Activated T-helper 2 cell treated with anti-CD3 and anti-CD28 coated beads, Interferon-gamma antibody, Interleukin-2, Interleukin-4, amounts not matched to agents 10 μg/mL and 5 μg/mL and 100 μg/mL, durations not matched to agents 14 hours and 24 hours and 36 hours (primary cell): ENCODE results near the gene HBE1. TPM values are rescaled to one million over a fixed set of nuclear protein-coding genes. Genes with fewer than 3 reads are reported as not detected.

ENCODE experiments used
- DNase-seq: peaks from one replicate; pipeline ENCODE4 v3.0.0; 2021; ENCODE audit warnings: low spot score
- H3K27ac Mint-ChIP-seq: one replicate; pipeline ENCODE4 v1.8.0; 2021; ENCODE audit warnings: mixed read lengths
- H3K27me3 Mint-ChIP-seq: one replicate; pipeline ENCODE4 v1.8.0; 2021; ENCODE audit warnings: low read depth, mixed read lengths
- H3K36me3 Mint-ChIP-seq: one replicate; pipeline ENCODE4 v1.8.0; 2021; ENCODE audit warnings: low read depth, mixed read lengths
- H3K4me1 Mint-ChIP-seq: one replicate; pipeline ENCODE4 v1.8.0; 2021; ENCODE audit warnings: low read depth, mixed read lengths
- H3K4me3 Mint-ChIP-seq: one replicate; pipeline ENCODE4 v1.8.0; 2021; ENCODE audit warnings: low read depth, mild to moderate bottlenecking, moderate library complexity, mixed read lengths
- H3K9me3 Mint-ChIP-seq: one replicate; pipeline ENCODE4 v1.8.0; 2021; ENCODE audit warnings: mixed read lengths
- intact Hi-C: fragments of 100-400 bp; cut with micrococcal nuclease; formaldehyde crosslinking; loops from one replicate; pipeline ENCODE4 v1.15.1; 2023
- total RNA-seq: library from RNA; stranded (reverse); gene quantifications from 2 replicates; pipeline ENCODE4 v1.2.3, GENCODE V29; 2022

The HBE1 gene
- total RNA-seq, 1 donor from 2014 or later: not detected

DNA sequence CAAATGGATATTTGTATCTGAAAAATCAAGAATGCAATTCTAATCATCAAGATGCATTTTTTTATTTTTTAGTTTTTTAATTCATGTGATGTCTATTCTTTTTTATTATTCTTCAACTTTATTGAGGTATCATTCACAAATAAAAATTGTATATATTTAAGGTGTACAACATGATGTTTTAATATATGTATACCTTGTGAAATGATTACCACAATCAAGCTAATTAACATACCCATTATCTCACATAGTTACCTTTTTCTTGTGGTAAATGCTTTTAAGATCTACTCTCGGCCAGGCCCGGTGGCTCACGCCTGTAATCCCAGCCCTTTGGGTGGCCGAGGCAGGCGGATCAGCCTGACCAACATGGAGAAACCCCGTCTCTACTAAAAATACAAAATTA is 46.6 kb downstream of the HBE1 start:
- no peak for DNase-seq
- intact Hi-C loops: no loop called here
- peaks cover 3% of the 10 kb centered on the region for H3K9me3 Mint-ChIP-seq
- H3K4me3 Mint-ChIP-seq: no peak overlapping the region
- H3K36me3 Mint-ChIP-seq: no peaks in the 10 kb centered on the region
- no peaks in the 10 kb centered on the region for H3K4me1 Mint-ChIP-seq
- H3K27ac Mint-ChIP-seq: no peak overlapping the region
- H3K27me3 Mint-ChIP-seq: no peaks in the 10 kb centered on the region

Other genes with a start within 250 kb of the HBE1 start
- gene OR52J3, start 223.4 kb downstream of the HBE1 start, total RNA-seq: not detected in 2 replicates
- gene OR52E2, start 210.3 kb downstream of the HBE1 start, total RNA-seq: not detected in 2 replicates
- gene OR52E1, start 200.4 kb downstream of the HBE1 start, total RNA-seq: not detected in 2 replicates
- not detected in 2 replicates for gene OR52A5, start 131.6 kb downstream of the HBE1 start, total RNA-seq
- not detected in 2 replicates for gene OR52A1, start 115.2 kb downstream of the HBE1 start, total RNA-seq
- not detected in 2 replicates for gene OR51V1, start 69.3 kb downstream of the HBE1 start, total RNA-seq
- not detected in 2 replicates for gene HBB, start 42.9 kb downstream of the HBE1 start, total RNA-seq
- not detected in 2 replicates for gene HBD, start 35.5 kb downstream of the HBE1 start, total RNA-seq
- gene HBG1, start 20.1 kb downstream of the HBE1 start, total RNA-seq: not detected in 2 replicates
- not detected in 2 replicates for gene HBG2, start 15.2 kb downstream of the HBE1 start, total RNA-seq
- gene OR51B4, start 32.0 kb upstream of the HBE1 start, total RNA-seq: not detected in 2 replicates
- not detected in 2 replicates for gene OR51B2, start 54.4 kb upstream of the HBE1 start, total RNA-seq
- not detected in 2 replicates for gene OR51B5, start 73.6 kb upstream of the HBE1 start, total RNA-seq
- gene OR51B6, start 81.6 kb upstream of the HBE1 start, total RNA-seq: not detected in 2 replicates
- gene OR51M1, start 113.9 kb upstream of the HBE1 start, total RNA-seq: not detected in 2 replicates
- gene OR51Q1, start 152.2 kb upstream of the HBE1 start, total RNA-seq: not detected in 2 replicates
- not detected in 2 replicates for gene OR51I1, start 171.6 kb upstream of the HBE1 start, total RNA-seq
- gene OR51I2, start 179.4 kb upstream of the HBE1 start, total RNA-seq: not detected in 2 replicates
- not detected in 2 replicates for gene OR52D1, start 218.7 kb upstream of the HBE1 start, total RNA-seq
- gene UBQLN3, start 240.0 kb upstream of the HBE1 start, total RNA-seq: not detected in 2 replicates
- 0.09 TPM in 1 of 2 replicates, not detected in the other for gene UBQLNL, start 246.8 kb upstream of the HBE1 start, total RNA-seq